Muscle of leg (tissue), 11 donors: ENCODE measurements around the gene RUNX1. TPM values are rescaled to one million over a fixed set of nuclear protein-coding genes. Genes with fewer than 3 reads are reported as not detected.
A peak's percentile ranks its signal among the peaks of the same experiment; 100 is the strongest.

Experiments
- DNase-seq: peaks from one replicate; pipeline ENCODE4 v3.0.0; 2013
- H3K27ac ChIP-seq: one replicate; pipeline ENCODE4 v1.5.1; 2013; ENCODE audit warnings: mild to moderate bottlenecking, low read length, control low read depth
- H3K27me3 ChIP-seq: one replicate; pipeline ENCODE4 v1.6.1; 2013; ENCODE audit warnings: low read length; ENCODE audit not compliant: control insufficient read depth, insufficient read depth
- H3K36me3 ChIP-seq: one replicate; pipeline ENCODE4 v1.6.1; 2013; ENCODE audit warnings: low read length; ENCODE audit not compliant: control insufficient read depth, insufficient read depth
- H3K4me1 ChIP-seq: one replicate; pipeline ENCODE4 v1.6.1; 2013; ENCODE audit warnings: low read length; ENCODE audit not compliant: control insufficient read depth, insufficient read depth
- H3K4me3 ChIP-seq: one replicate; pipeline ENCODE4 v1.5.1; 2013; ENCODE audit warnings: low read length, control low read depth
- H3K9me3 ChIP-seq: replicated peaks from 2 replicates; pipeline ENCODE4 v1.6.1; 2013; ENCODE audit warnings: low read depth, low read length; ENCODE audit not compliant: control insufficient read depth
- WGBS: methylation state at CpG from one replicate; pipeline ENCODE4 v1.1.5; 2013; ENCODE audit warnings: missing lambda C conversion rate; ENCODE audit not compliant: insufficient coverage; 5-methylcytosine and 5-hydroxymethylcytosine counted together
- polyA plus RNA-seq, 8 donors: library from polyadenylated mRNA; unstranded; fragments of 120-200 nt; gene quantifications; one replicate each; pipeline versions ENCODE4 v1.2.1 to v1.2.3, GENCODE V29; 2013; ENCODE audit warnings: inconsistent platforms in 1 of 8, low replicate concordance in 1 of 8; ENCODE audit not compliant: insufficient read length in 8 of 8, insufficient read depth in 1 of 8
- total RNA-seq: library from RNA; stranded (reverse); fragments of 120-200 nt; gene quantifications from one replicate; pipeline ENCODE4 v1.2.4, GENCODE V29; 2013

Gene RUNX1
- total and polyA plus RNA-seq, 9 donors, result 3.6 to 8.8 (median 5.0) TPM

GRCh38 chr21:34919406-34919805 is 129.7 kb downstream of the RUNX1 start:
- no peaks in the 10 kb centered on the region for H3K9me3 ChIP-seq
- H3K27ac ChIP-seq, result no peak overlapping the region
- 73% methylated on average over 2 of the region's 6 CpGs for WGBS
- H3K4me3 ChIP-seq, result no peak overlapping the region
- no peaks in the 10 kb centered on the region for H3K36me3 ChIP-seq
- H3K4me1 ChIP-seq, result no peaks in the 10 kb centered on the region
- H3K27me3 ChIP-seq, result no peaks in the 10 kb centered on the region
- DNase-seq, result no peak

GRCh38 chr21:34916446-34916845 is 132.7 kb downstream of the RUNX1 start:
- H3K27me3 ChIP-seq, result peaks cover 2% of the 10 kb centered on the region

GRCh38 chr21:34915364-34915841 is 133.7 kb downstream of the RUNX1 start:
- DNase-seq, result peak; percentile 19
- H3K4me3 ChIP-seq, result no peak overlapping the region
- peaks cover 2% of the 10 kb centered on the region for H3K4me1 ChIP-seq
- H3K27me3 ChIP-seq, result peaks cover 4% of the 10 kb centered on the region
- no peaks in the 10 kb centered on the region for H3K9me3 ChIP-seq
- H3K36me3 ChIP-seq, result no peaks in the 10 kb centered on the region
- no peak overlapping the region for H3K27ac ChIP-seq

More at GRCh38 chr21:34916446-34916845, 132.7 kb downstream of the RUNX1 start:
- WGBS, result 29% methylated on average over 3 of the region's 7 CpGs
- H3K27ac ChIP-seq, result no peak overlapping the region
- DNase-seq, result peak; percentile 43
- H3K4me3 ChIP-seq, result no peak overlapping the region
- no peaks in the 10 kb centered on the region for H3K36me3 ChIP-seq
- no peaks in the 10 kb centered on the region for H3K4me1 ChIP-seq
- no peaks in the 10 kb centered on the region for H3K9me3 ChIP-seq

DNA sequence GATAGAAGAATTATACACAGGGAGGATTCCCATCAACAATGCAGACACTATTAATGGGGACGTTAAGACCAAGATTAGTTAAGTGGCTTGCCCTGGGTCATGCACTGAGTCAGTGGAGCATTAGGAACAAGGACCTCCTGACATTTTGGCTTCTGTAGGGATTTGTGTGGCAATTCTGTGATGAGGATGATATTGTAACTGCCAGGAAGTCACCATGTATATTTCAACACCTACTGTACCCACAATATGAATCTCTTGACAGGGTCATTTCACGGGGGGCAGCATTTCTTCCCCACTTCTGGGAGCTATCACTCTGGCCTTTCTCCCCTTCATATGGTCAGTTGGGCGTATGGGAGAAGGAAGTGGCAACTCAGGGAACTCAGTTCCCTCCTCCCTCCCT is 134.9 kb downstream of the RUNX1 start:
- DNase-seq, result no peak
- H3K36me3 ChIP-seq, result no peaks in the 10 kb centered on the region
- H3K27me3 ChIP-seq, result peaks cover 4% of the 10 kb centered on the region
- H3K4me1 ChIP-seq, result peaks cover 7% of the 10 kb centered on the region
- H3K27ac ChIP-seq, result no peak overlapping the region
- no peak overlapping the region for H3K4me3 ChIP-seq
- H3K9me3 ChIP-seq, result no peaks in the 10 kb centered on the region
- WGBS, result no CpG with 5 or more reads among the region's 3 CpGs

DNA sequence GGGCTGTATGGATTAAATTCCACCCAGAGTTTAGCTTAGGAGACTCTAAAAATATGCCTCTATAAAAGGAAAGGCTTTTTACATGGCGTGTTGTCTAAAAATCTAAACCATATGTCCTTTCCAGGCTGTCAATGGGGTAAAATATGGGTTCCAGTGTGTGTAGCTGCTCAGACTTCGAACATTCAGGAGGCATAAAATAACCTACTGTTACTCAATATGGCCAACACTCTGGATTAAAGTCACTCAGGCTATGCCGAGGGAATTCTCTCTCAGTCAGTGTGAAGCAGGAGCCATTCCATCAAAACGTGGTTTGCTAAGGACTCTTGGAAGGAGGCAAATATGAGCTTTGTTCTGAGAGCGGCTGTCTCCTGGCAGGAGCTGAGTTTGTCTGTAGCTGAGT is 135.3 kb downstream of the RUNX1 start:
- DNase-seq, result peak; percentile 43
- Histone ChIP-seq H3K9me3 (no peaks in the 10 kb centered on the region), H3K4me1 (peaks cover 7% of the 10 kb centered on the region), H3K36me3 (no peaks in the 10 kb centered on the region), H3K27ac (no peak overlapping the region), H3K4me3 (no peak overlapping the region), H3K27me3 (peaks cover 4% of the 10 kb centered on the region)
- 7% methylated on average over 2 of the region's 5 CpGs for WGBS

DNA sequence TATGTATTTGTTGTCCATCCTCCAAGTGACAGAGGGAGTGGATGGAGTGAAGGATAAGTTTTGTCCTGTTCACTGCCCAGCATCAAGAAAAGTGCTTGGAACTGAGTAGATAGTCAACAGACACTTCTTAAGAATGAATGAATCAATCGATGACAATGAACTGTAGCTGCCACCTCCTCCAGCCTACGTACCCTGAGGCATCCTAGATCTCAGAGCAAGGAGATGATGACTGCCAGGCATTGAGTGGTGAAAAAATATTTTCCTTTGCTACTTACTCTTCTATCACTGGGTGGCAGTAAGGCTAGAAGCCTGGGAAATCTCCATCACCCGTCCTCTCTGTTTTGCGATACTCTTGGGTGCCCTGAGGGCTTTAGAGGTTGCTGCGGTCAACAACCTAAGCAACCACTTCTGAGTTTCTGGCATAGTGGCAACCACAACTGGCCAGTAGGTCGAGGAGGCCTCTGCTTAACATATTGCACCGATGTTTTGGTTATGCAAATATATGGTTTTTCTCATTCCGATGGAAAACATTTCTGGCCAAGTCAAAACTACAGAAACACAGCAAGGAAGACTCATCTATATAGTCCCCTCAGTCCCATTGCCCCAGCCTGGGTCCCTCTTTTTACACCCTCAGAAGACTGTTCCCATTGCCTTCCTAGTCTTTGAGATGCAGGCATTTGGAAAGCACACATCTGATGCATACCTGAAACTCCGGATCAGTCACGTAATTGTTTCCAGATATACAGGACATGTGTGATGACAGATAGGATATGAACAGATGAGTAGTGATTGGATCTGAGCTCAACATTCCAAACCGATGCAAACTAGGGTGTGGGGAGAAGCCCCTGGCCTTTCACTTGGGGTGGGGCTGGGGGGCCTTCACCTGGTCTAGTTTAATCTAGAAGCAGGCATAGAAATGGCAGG is 136.8 kb downstream of the RUNX1 start:
- no peak for DNase-seq
- no peaks in the 10 kb centered on the region for H3K36me3 ChIP-seq
- 64% methylated on average over 3 of the region's 11 CpGs for WGBS
- peaks cover 4% of the 10 kb centered on the region for H3K27me3 ChIP-seq
- no peaks in the 10 kb centered on the region for H3K9me3 ChIP-seq
- no peak overlapping the region for H3K27ac ChIP-seq
- H3K4me1 ChIP-seq, result peaks cover 7% of the 10 kb centered on the region
- no peak overlapping the region for H3K4me3 ChIP-seq

DNA sequence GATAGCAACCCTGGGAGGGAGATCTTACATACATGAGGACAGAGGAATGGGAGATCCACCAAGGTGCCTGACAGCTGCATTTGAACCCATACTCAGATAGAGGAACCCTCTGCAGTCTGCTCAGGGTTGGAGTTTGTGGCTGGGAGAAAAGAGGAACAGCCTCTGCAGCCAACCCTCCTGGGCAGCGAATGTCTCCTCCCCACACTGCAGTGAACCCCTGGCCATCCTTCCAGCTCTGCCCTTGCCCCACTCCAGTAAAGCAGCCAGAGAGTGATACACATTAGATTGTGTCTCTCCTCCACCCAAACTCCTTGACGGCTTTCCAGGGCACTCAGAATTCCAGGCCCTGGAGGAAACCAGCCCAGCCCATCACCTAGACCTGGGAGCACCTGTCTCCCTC is 137.7 kb downstream of the RUNX1 start:
- WGBS, result 78% methylated on average over 2 of the region's 2 CpGs
- Histone ChIP-seq H3K27ac (no peak overlapping the region), H3K27me3 (peaks cover 4% of the 10 kb centered on the region), H3K4me1 (peaks cover 7% of the 10 kb centered on the region), H3K4me3 (no peak overlapping the region), H3K9me3 (no peaks in the 10 kb centered on the region), H3K36me3 (no peaks in the 10 kb centered on the region)
- DNase-seq, result peak; percentile 10

GRCh38 chr21:34910396-34910795 is 138.7 kb downstream of the RUNX1 start:
- H3K4me1 ChIP-seq, result peaks cover 7% of the 10 kb centered on the region
- H3K36me3 ChIP-seq, result no peaks in the 10 kb centered on the region
- no peak for DNase-seq
- 91% methylated on average over 3 of the region's 4 CpGs for WGBS
- H3K9me3 ChIP-seq, result no peaks in the 10 kb centered on the region
- no peak overlapping the region for H3K4me3 ChIP-seq
- peaks cover 4% of the 10 kb centered on the region for H3K27me3 ChIP-seq
- H3K27ac ChIP-seq, result no peak overlapping the region

- DNase-seq, result peak; percentile 7
- H3K4me1 ChIP-seq, result peaks cover 7% of the 10 kb centered on the region
- peaks cover 7% of the 10 kb centered on the region for H3K27me3 ChIP-seq
These were observed 139.4 kb downstream of the RUNX1 start for GRCh38 chr21:34909492-34910292.

GRCh38 chr21:34908419-34909055 is 140.6 kb downstream of the RUNX1 start:
- H3K27ac ChIP-seq, result no peak overlapping the region
- WGBS, result 18% methylated on average over 1 of the region's 3 CpGs
- no peak overlapping the region for H3K4me3 ChIP-seq
- peaks cover 7% of the 10 kb centered on the region for H3K4me1 ChIP-seq
- H3K9me3 ChIP-seq, result no peaks in the 10 kb centered on the region
- no peaks in the 10 kb centered on the region for H3K36me3 ChIP-seq
- peaks cover 7% of the 10 kb centered on the region for H3K27me3 ChIP-seq
- DNase-seq, result no peak

More at GRCh38 chr21:34909492-34910292, 139.4 kb downstream of the RUNX1 start:
- no peak overlapping the region for H3K27ac ChIP-seq
- no peaks in the 10 kb centered on the region for H3K36me3 ChIP-seq
- no peak overlapping the region for H3K4me3 ChIP-seq
- WGBS, result 77% methylated on average over 2 of the region's 3 CpGs
- H3K9me3 ChIP-seq, result no peaks in the 10 kb centered on the region
